ENCODE data around the gene SPDYE4. TPM values are rescaled to one million over a fixed set of nuclear protein-coding genes. Genes with fewer than 3 reads are reported as not detected.

The SPDYE4 gene
- total and polyA plus RNA-seq, 8 donors, result not detected

GRCh38 chr17:8801135-8801840 is 42.9 kb upstream of the SPDYE4 start:
- Histone ChIP-seq H3K27ac (no peak overlapping the region), H3K36me3 (no peaks in the 10 kb centered on the region), H3K9me3 (no peaks in the 10 kb centered on the region), H3K27me3 (peaks cover 0 to 18% (median 7%) of the 10 kb centered on the region in 3 donors), H3K4me3 (no peak overlapping the region), H3K4me1 (peaks cover 0 to 16% (median 9%) of the 10 kb centered on the region in 4 donors)
- no peak for DNase-seq
- intact Hi-C loops (cut with DNase I; ENCODE audit: low total_unique reads), result no loop called here
- TF ChIP-seq CTCF (IDR thresholded peaks at IDR 0.05) (no peak), POLR2AphosphoS5 (IDR thresholded peaks at IDR 0.05) (no peak), EP300 (IDR thresholded peaks at IDR 0.05) (no peak), POLR2A (IDR thresholded peaks at IDR 0.05) (no peak)
- WGBS, 5 donors, result 84 to 87% (median 86%) methylated on average over 6 of the region's 6 CpGs

GRCh38 chr17:8800656-8801055 is 42.3 kb upstream of the SPDYE4 start:
- H3K9me3 ChIP-seq, result no peaks in the 10 kb centered on the region
- intact Hi-C loops (cut with DNase I; ENCODE audit: low total_unique reads), result no loop called here
- H3K27me3 ChIP-seq, result peaks cover 0 to 18% (median 7%) of the 10 kb centered on the region in 3 donors
- no peak for DNase-seq
- TF ChIP-seq POLR2AphosphoS5 (IDR thresholded peaks at IDR 0.05) (no peak), POLR2A (IDR thresholded peaks at IDR 0.05) (no peak), CTCF (IDR thresholded peaks at IDR 0.05) (no peak), EP300 (IDR thresholded peaks at IDR 0.05) (no peak)
- H3K4me1 ChIP-seq, result peaks cover 0 to 16% (median 6%) of the 10 kb centered on the region in 4 donors
- H3K4me3 ChIP-seq, result no peak overlapping the region
- H3K27ac ChIP-seq, result no peak overlapping the region
- H3K36me3 ChIP-seq, result no peaks in the 10 kb centered on the region
- 78 to 97% (median 88%) methylated on average over 2 of the region's 2 CpGs for WGBS, 5 donors

- no peak for TF ChIP-seq POLR2AphosphoS5 (IDR thresholded peaks at IDR 0.05)
- no peak for TF ChIP-seq EP300 (IDR thresholded peaks at IDR 0.05)
- TF ChIP-seq POLR2A (IDR thresholded peaks at IDR 0.05), result no peak
- TF ChIP-seq CTCF (IDR thresholded peaks at IDR 0.05), result peak in 1 of 7 experiments; percentile 4
- 46 to 66% (median 48%) methylated on average over 12 to 15 of the region's 15 CpGs for WGBS, 5 donors
- intact Hi-C loops (cut with DNase I; ENCODE audit: low total_unique reads), result no loop called here
These were observed 41.3 kb upstream of the SPDYE4 start for GRCh38 chr17:8799570-8800212.

GRCh38 chr17:8798846-8799569 is 40.7 kb upstream of the SPDYE4 start, which contains the start of gene MFSD6L:
MFSD6L (minus strand) TSS chr17:8799365; CDS start chr17:8799120, 245 bp downstream.
- peaks cover 0 to 18% (median 7%) of the 10 kb centered on the region in 3 donors for H3K27me3 ChIP-seq
- DNase-seq, result peak; percentile 87 to 95
- peaks cover 0 to 16% (median 9%) of the 10 kb centered on the region in 4 donors for H3K4me1 ChIP-seq
- H3K27ac ChIP-seq, result peak within 1 kb of the TSS; percentile 64 to 81 (median 80)
- peak in 1 of 3 donors; percentile 42 for TF ChIP-seq POLR2AphosphoS5 (IDR thresholded peaks at IDR 0.05)
- peak in 5 of 7 experiments; percentile 10 to 29 (median 24) for TF ChIP-seq CTCF (IDR thresholded peaks at IDR 0.05)
- no peak for TF ChIP-seq POLR2A (IDR thresholded peaks at IDR 0.05)
- no peaks in the 10 kb centered on the region for H3K36me3 ChIP-seq
- intact Hi-C loops (cut with DNase I; ENCODE audit: low total_unique reads), result no loop called here
- peak within 1 kb of the TSS; percentile 36 to 55 (median 49) for H3K4me3 ChIP-seq
- 13 to 28% (median 18%) methylated on average over 10 to 62 of the region's 62 CpGs for WGBS, 5 donors
- H3K9me3 ChIP-seq, result no peaks in the 10 kb centered on the region

More at GRCh38 chr17:8799570-8800212, 41.3 kb upstream of the SPDYE4 start:
- peak overlapping the region; percentile 36 to 55 (median 49) for H3K4me3 ChIP-seq
- peaks cover 0 to 16% (median 6%) of the 10 kb centered on the region in 4 donors for H3K4me1 ChIP-seq
- H3K27ac ChIP-seq, result peak overlapping the region in 3 of 5 donors; percentile 64 to 81 (median 80)
- H3K36me3 ChIP-seq, result no peaks in the 10 kb centered on the region
- H3K27me3 ChIP-seq, result peaks cover 0 to 18% (median 7%) of the 10 kb centered on the region in 3 donors
- peak in 1 of 2 donors; percentile 41 for DNase-seq
- H3K9me3 ChIP-seq, result no peaks in the 10 kb centered on the region
